CD14-positive monocyte (primary cell): ENCODE data around the gene VSTM2B. TPM values are rescaled to one million over a fixed set of nuclear protein-coding genes. Genes with fewer than 3 reads are reported as not detected.

Source experiments
- DNase-seq, 3 donors: peaks; one replicate each; pipeline ENCODE4 v3.0.0-alpha.2; 2011 to 2022
- H2AFZ ChIP-seq: 2 replicates; pipeline ENCODE4 v1.6.0; 2012; ENCODE audit warnings: mild to moderate bottlenecking, low read depth, low read length, inconsistent platforms; ENCODE audit not compliant: insufficient read depth, poor library complexity, severe bottlenecking
- H3K27ac ChIP-seq, 2 donors: 1 replicate in 1 of 2; 2 replicates in 1 of 2; pipeline ENCODE4 v1.5.1; 2012 to 2013; ENCODE audit warnings: low read length in 2 of 2, control low read depth in 1 of 2, inconsistent platforms in 1 of 2, low read depth in 1 of 2, mild to moderate bottlenecking in 1 of 2
- H3K27me3 ChIP-seq, 2 donors: one replicate each; pipeline versions ENCODE4 v1.6.0 to v1.6.1; 2011 to 2013; ENCODE audit warnings: low read length in 2 of 2; ENCODE audit not compliant: control insufficient read depth in 2 of 2, insufficient read depth in 2 of 2
- H3K36me3 ChIP-seq, 2 donors: replicated peaks in 1 of 2; 1 replicate in 1 of 2; 2 replicates in 1 of 2; pipeline versions ENCODE4 v1.5.1 to v1.6.1; 2012 to 2013; ENCODE audit warnings: low read length in 2 of 2, control low read depth in 1 of 2, inconsistent platforms in 1 of 2, mild to moderate bottlenecking in 1 of 2; ENCODE audit not compliant: insufficient read depth in 2 of 2, control insufficient read depth in 1 of 2
- H3K4me1 ChIP-seq, 2 donors: 1 replicate in 1 of 2; 2 replicates in 1 of 2; pipeline versions ENCODE4 v1.5.1 to v1.6.1; 2012 to 2013; ENCODE audit warnings: low read length in 2 of 2, control low read depth in 1 of 2, inconsistent platforms in 1 of 2, mild to moderate bottlenecking in 1 of 2, moderate library complexity in 1 of 2; ENCODE audit not compliant: insufficient read depth in 2 of 2, control insufficient read depth in 1 of 2
- H3K4me2 ChIP-seq: replicated peaks from 2 replicates; pipeline ENCODE3; 2012; ENCODE audit warnings: low read length, moderate library complexity, mild to moderate bottlenecking; ENCODE audit not compliant: poor library complexity, severe bottlenecking; ENCODE audit errors: extremely low read depth
- H3K4me3 ChIP-seq, 3 experiments: fragments of 200-600 bp in 1 of 3; sonication (generic) in 1 of 3; replicated peaks in 1 of 3; 1 replicate in 2 of 3; 2 replicates in 1 of 3; pipeline ENCODE4 v1.5.1; 2011 to 2013; ENCODE audit warnings: low read length in 3 of 3, mild to moderate bottlenecking in 3 of 3, control low read depth in 2 of 3, low read depth in 2 of 3, inconsistent platforms in 1 of 3, moderate library complexity in 1 of 3
- H3K79me2 ChIP-seq: 2 replicates; pipeline ENCODE4 v1.6.0; 2012; ENCODE audit warnings: mild to moderate bottlenecking, control low read depth, inconsistent platforms, low read length, moderate library complexity; ENCODE audit not compliant: insufficient read depth
- H3K9ac ChIP-seq: 2 replicates; pipeline ENCODE4 v1.6.0; 2017; ENCODE audit warnings: low read length, mild to moderate bottlenecking; ENCODE audit not compliant: insufficient read depth, poor library complexity, severe bottlenecking
- H3K9me3 ChIP-seq, 2 donors: replicated peaks in 1 of 2; 1 replicate in 1 of 2; 2 replicates in 1 of 2; pipeline versions ENCODE4 v1.5.1 to v1.6.1; 2012 to 2013; ENCODE audit warnings: low read length in 2 of 2, control low read depth in 1 of 2; ENCODE audit not compliant: control insufficient read depth in 1 of 2, insufficient read depth in 1 of 2
- H4K20me1 ChIP-seq: 2 replicates; pipeline ENCODE4 v1.6.0; 2012; ENCODE audit warnings: mild to moderate bottlenecking, low read length, control low read depth, moderate library complexity; ENCODE audit not compliant: insufficient read depth
- H3K27ac Mint-ChIP-seq, 7 donors: one replicate each; pipeline ENCODE4 v1.8.0; 2020; ENCODE audit warnings: mild to moderate bottlenecking in 7 of 7, mixed read lengths in 7 of 7, moderate library complexity in 6 of 7, inconsistent platforms in 2 of 7
- H3K27me3 Mint-ChIP-seq, 3 donors: one replicate each; pipeline ENCODE4 v1.8.0; 2021 to 2022; ENCODE audit warnings: low read depth in 3 of 3, mild to moderate bottlenecking in 3 of 3, mixed read lengths in 3 of 3, moderate library complexity in 3 of 3, inconsistent platforms in 1 of 3
- H3K36me3 Mint-ChIP-seq, 2 donors: one replicate each; pipeline ENCODE4 v1.8.0; 2020; ENCODE audit warnings: mixed read lengths in 2 of 2, inconsistent platforms in 1 of 2, mild to moderate bottlenecking in 1 of 2
- H3K4me1 Mint-ChIP-seq: one replicate; pipeline ENCODE4 v1.8.0; 2020; ENCODE audit warnings: mild to moderate bottlenecking, mixed read lengths
- H3K4me3 Mint-ChIP-seq, 2 donors: one replicate each; pipeline ENCODE4 v1.8.0; 2020; ENCODE audit warnings: mild to moderate bottlenecking in 2 of 2, mixed read lengths in 2 of 2, moderate library complexity in 1 of 2
- H3K9me3 Mint-ChIP-seq, 7 donors: one replicate each; pipeline ENCODE4 v1.8.0; 2020 to 2022; ENCODE audit warnings: mixed read lengths in 7 of 7, mild to moderate bottlenecking in 6 of 7, moderate library complexity in 6 of 7, inconsistent platforms in 2 of 7
- CTCF ChIP-seq: fragments of 200-600 bp; IDR thresholded peaks from one replicate; pipeline ENCODE4 v1.8.0; 2022; ENCODE audit warnings: antibody characterized with exemption, mild to moderate bottlenecking
- WGBS: methylation state at CpG from one replicate; pipeline ENCODE4 v1.1.5; 2013; ENCODE audit warnings: missing lambda C conversion rate; ENCODE audit not compliant: insufficient coverage; 5-methylcytosine and 5-hydroxymethylcytosine counted together
- intact Hi-C, 2 donors: fragments of 100-400 bp; cut with micrococcal nuclease; formaldehyde crosslinking; loops; one replicate each; pipeline versions ENCODE4 v1.15.0 to v1.15.1; 2023
- polyA plus RNA-seq, 3 donors: library from polyadenylated mRNA; depleted of rRNA in 1 of 3; unstranded in 2 of 3; stranded (reverse) in 1 of 3; fragments of 300-500 nt in 2 of 3; fragments of >200 nt in 1 of 3; fragmentation: Illumina TruSeq in 2 of 3; gene quantifications; 1 replicate in 2 of 3; 2 replicates in 1 of 3; pipeline ENCODE4 v1.2.3, GENCODE V29; 2012 to 2021

The VSTM2B gene
- polyA plus RNA-seq, 3 donors: not detected

- H3K4me2 ChIP-seq: no peak overlapping the region
- intact Hi-C loops: no loop called here
- no peak for TF ChIP-seq CTCF
- peaks cover 5 to 20% of the 10 kb centered on the region in 2 donors for H3K9me3 ChIP-seq
- H3K36me3 ChIP-seq: no peaks in the 10 kb centered on the region
- no peak for DNase-seq
- H3K4me1 ChIP-seq: no peaks in the 10 kb centered on the region
- peaks cover 0 to 17% (median 14%) of the 10 kb centered on the region in 7 donors for H3K9me3 Mint-ChIP-seq
- H2AFZ ChIP-seq: no peak overlapping the region
- H3K27ac Mint-ChIP-seq: no peak overlapping the region
- H3K27me3 ChIP-seq: peaks cover 26 to 69% of the 10 kb centered on the region in 2 donors
- H3K36me3 Mint-ChIP-seq: peaks cover 5 to 8% of the 10 kb centered on the region in 2 donors
- H3K4me3 ChIP-seq: no peak overlapping the region
- 3% methylated on average over 36 of the region's 39 CpGs for WGBS
- H3K27ac ChIP-seq: no peak overlapping the region
- H3K4me3 Mint-ChIP-seq: peak overlapping the region in 1 of 2 donors; percentile 83
- no peak overlapping the region for H3K9ac ChIP-seq
- peaks cover 2% of the 10 kb centered on the region for H3K4me1 Mint-ChIP-seq
- H4K20me1 ChIP-seq: no peaks in the 10 kb centered on the region
- peaks cover 54 to 82% (median 65%) of the 10 kb centered on the region in 3 donors for H3K27me3 Mint-ChIP-seq
- H3K79me2 ChIP-seq: no peaks in the 10 kb centered on the region
Observed at GRCh38 chr19:29528946-29529645, 3.3 kb downstream of the VSTM2B start.

DNA sequence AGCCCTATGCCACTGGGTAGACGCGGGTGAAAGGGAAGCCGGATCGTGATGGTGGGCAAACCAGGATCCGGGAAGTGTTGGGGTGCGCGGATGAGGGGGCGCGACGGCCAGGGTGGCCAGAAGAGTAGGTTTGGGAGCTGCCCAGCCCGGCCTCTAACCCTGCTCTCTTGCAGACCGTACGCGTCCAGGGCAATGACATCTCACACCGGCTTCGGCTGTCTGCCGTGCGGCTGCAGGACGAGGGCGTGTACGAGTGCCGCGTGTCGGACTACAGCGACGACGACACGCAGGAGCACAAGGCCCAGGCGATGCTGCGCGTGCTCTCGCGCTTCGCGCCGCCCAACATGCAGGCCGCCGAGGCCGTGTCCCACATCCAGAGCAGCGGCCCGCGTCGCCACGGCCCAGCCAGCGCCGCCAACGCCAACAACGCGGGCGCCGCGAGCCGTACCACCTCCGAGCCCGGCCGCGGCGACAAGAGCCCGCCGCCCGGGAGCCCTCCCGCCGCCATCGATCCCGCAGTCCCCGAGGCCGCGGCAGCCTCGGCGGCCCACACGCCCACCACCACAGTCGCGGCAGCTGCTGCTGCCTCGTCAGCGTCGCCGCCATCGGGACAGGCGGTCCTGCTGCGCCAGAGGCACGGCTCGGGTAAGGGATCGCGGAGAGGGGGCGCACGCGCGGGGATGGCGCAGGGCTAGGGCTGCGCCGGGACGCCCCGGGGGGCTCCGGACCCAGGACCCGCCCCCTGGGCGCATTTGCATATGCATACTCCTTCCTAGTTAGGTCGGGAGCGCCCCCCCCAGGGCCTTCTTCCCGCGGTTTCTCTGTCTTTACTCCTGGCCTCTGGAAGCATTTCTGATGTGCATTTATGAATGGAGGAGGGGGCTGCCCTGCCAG is 4.1 kb downstream of the VSTM2B start:
- Mint-ChIP-seq H3K4me3 (peak overlapping the region in 1 of 2 donors; percentile 83), H3K36me3 (peaks cover 5 to 8% of the 10 kb centered on the region in 2 donors), H3K4me1 (peaks cover 2% of the 10 kb centered on the region), H3K27me3 (peaks cover 47 to 78% (median 61%) of the 10 kb centered on the region in 3 donors), H3K9me3 (peaks cover 0 to 17% (median 12%) of the 10 kb centered on the region in 7 donors), H3K27ac (no peak overlapping the region)
- no peaks in the 10 kb centered on the region for H4K20me1 ChIP-seq
- WGBS: 6% methylated on average over 100 of the region's 100 CpGs
- no peak overlapping the region for H3K9ac ChIP-seq
- H3K27me3 ChIP-seq: peaks cover 20 to 61% of the 10 kb centered on the region in 2 donors
- H3K79me2 ChIP-seq: no peaks in the 10 kb centered on the region
- intact Hi-C loops: no loop called here
- H3K27ac ChIP-seq: no peak overlapping the region
- no peak for DNase-seq
- no peaks in the 10 kb centered on the region for H3K36me3 ChIP-seq
- no peak overlapping the region for H2AFZ ChIP-seq
- no peak overlapping the region for H3K4me2 ChIP-seq
- peaks cover 5 to 20% of the 10 kb centered on the region in 2 donors for H3K9me3 ChIP-seq
- no peak overlapping the region for H3K4me3 ChIP-seq
- H3K4me1 ChIP-seq: no peaks in the 10 kb centered on the region
- no peak for TF ChIP-seq CTCF
